ENCODE results near the gene TMEM238. TPM values are rescaled to one million over a fixed set of nuclear protein-coding genes. Genes with fewer than 3 reads are reported as not detected.

The TMEM238 gene
- total and polyA plus RNA-seq, 9 donors: 0.10 to 31.2 (median 2.5) TPM; not detected in 1

DNA sequence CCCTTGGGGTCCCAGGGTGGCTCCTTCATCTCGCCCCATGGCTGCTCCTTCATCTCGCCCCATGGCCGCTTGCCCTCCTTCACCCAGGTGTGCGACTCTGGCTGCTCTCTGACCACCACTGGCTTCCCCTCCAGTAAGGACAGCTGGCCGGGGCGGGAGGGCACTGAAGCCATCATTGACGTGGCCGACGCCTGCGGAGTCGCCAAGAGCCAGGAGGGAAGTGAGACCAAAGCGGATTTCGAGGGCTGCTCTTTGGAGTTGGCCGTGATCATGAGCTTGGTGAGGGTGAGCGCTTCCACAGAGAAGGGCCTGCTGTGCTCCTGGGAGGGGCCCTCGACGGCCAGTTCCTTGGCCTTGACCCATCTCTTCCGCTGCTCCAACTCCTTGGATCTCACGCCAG is 25.6 kb downstream of the TMEM238 start:
- Histone ChIP-seq H3K4me3 (no peak overlapping the region), H3K36me3 (no peaks in the 10 kb centered on the region), H3K27ac (no peak overlapping the region), H3K4me1 (ENCODE audit: insufficient read depth) (no peaks in the 10 kb centered on the region), H3K27me3 (no peaks in the 10 kb centered on the region), H3K9me3 (no peaks in the 10 kb centered on the region)
- TF ChIP-seq POLR2A (IDR thresholded peaks at IDR 0.05) (no peak), EP300 (IDR thresholded peaks at IDR 0.05) (no peak)
- TF ChIP-seq, protein P1, sequence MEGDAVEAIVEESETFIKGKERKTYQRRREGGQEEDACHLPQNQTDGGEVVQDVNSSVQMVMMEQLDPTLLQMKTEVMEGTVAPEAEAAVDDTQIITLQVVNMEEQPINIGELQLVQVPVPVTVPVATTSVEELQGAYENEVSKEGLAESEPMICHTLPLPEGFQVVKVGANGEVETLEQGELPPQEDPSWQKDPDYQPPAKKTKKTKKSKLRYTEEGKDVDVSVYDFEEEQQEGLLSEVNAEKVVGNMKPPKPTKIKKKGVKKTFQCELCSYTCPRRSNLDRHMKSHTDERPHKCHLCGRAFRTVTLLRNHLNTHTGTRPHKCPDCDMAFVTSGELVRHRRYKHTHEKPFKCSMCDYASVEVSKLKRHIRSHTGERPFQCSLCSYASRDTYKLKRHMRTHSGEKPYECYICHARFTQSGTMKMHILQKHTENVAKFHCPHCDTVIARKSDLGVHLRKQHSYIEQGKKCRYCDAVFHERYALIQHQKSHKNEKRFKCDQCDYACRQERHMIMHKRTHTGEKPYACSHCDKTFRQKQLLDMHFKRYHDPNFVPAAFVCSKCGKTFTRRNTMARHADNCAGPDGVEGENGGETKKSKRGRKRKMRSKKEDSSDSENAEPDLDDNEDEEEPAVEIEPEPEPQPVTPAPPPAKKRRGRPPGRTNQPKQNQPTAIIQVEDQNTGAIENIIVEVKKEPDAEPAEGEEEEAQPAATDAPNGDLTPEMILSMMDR (IDR thresholded peaks at IDR 0.05): no peak
- 70 to 78% (median 74%) methylated on average over 13 to 19 of the region's 19 CpGs for WGBS, 3 donors
- no peak for DNase-seq
- intact Hi-C loops (cut with DNase I): no loop called here

DNA sequence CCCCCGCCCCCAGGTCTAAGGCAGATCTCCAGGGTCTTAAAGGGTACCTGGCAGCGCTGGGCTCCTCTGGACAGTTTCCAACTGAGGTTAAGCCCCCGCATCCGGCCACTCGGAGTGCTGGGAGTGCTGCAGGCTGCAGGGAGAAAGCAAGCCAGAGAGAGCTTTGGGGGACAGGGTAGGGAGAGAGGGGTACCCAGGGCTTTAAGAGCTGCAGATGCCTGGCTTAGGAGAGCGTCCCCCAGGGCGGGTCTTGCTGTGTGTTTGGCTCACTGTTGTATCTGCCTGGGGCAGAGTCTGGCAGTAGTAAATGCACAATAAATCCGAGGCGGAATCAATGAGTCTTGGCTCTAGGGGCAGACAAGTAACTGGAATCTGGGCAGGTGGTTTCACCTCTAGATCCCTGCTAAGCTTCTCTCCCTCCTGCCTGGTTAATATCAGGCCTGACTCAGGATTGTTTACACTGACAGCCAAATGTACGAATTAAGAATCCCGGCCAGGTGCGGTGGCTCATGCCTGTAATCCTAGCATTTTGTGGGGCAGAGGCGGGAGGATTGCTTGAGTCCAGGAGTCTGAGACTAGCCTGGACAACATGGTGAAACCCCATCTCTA is 28.8 kb downstream of the TMEM238 start:
- TF ChIP-seq, protein P1 (IDR thresholded peaks at IDR 0.05): no peak
- TF ChIP-seq EP300 (IDR thresholded peaks at IDR 0.05) (no peak), POLR2A (IDR thresholded peaks at IDR 0.05) (no peak)
- Histone ChIP-seq H3K4me3 (no peak overlapping the region), H3K27ac (no peak overlapping the region), H3K36me3 (no peaks in the 10 kb centered on the region), H3K27me3 (no peaks in the 10 kb centered on the region), H3K9me3 (no peaks in the 10 kb centered on the region), H3K4me1 (ENCODE audit: insufficient read depth) (no peaks in the 10 kb centered on the region)
- DNase-seq: no peak
- WGBS, 3 donors: 22 to 25% (median 25%) methylated on average over 12 of the region's 13 CpGs
- intact Hi-C loops (cut with DNase I): no loop called here

DNA sequence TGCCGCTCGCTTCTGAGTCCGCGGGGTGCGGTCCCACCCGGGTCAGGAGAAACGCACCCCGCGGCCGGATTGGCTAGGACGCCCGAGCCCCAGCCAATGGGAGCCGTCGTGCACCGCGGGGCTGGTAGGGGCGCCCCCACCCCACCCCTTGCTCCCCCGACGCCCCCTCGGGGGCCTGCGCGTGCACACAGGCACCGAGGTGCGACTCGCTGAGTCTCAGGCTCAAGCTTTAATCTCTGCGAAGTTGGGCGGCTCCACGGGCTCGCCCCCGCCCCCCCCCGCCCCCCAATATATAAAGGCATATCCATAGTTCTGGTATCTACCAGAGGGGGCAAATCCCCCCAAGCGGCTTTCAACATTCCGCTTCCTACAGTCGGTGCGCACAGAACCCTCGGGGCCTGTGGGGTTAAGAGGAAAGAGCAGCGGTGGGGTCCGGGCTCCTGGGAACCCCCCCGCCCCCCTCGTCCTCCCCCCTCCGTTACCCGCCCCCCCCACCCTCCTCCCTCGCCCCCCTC is 29.3 kb downstream of the TMEM238 start, which contains the start of gene COX6B2:
COX6B2 (minus strand) TSS at position 22 of the 515 bp plus-strand sequence. CDS start 198 bp downstream, outside the sequence.
- WGBS, 3 donors: 0 to 2% (median 2%) methylated on average over 29 to 43 of the region's 43 CpGs
- intact Hi-C loops (cut with DNase I): no loop called here
- peak within 1 kb of the TSS; percentile 28 for H3K4me3 ChIP-seq

DNA sequence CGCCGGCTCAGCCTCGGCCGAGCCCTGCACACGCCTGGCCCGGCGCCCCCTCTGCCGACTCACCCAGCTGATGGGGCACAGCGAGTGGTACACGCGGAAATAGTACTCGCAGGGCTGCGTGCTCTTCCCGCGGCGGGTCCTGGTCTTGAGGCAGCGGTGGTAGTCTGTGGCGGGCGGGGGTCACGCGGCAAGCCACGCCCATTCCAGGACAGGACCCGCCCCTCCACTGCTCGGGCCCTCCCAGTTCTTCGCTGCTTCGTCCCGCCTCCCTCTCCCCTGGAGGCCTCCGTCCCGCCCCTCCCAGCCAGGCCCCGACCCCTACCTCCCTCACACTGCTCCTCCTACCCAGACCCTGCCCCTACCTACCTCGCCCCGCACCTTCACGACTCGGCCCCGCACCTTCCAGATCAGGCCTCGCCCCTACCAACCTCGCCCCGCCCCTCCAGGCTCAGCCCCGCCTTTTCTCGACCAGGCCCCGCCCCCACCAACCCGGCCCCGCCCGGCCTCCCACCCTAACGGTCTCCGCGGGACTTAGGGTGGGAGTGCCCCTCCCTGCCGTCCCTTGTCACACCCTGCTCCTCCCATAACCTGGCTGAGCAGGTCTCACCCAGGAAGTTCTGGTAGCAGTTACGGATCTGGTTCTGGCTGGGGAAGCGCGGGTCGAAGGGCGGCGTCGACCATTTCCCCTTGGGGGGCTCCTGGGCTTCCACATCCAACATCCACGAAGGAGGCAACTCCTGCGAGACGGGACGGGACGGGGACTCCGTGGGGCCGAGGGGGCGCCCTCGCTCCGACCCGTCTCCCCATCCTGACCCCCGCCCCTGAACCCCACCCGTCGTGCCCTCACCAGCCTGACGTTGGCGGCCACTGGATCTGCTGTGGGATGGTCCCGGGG is 30.0 kb downstream of the TMEM238 start:
- peak; percentile 63 to 80 (median 67) for DNase-seq
- no peaks in the 10 kb centered on the region for H3K4me1 ChIP-seq (ENCODE audit: insufficient read depth)
- peak overlapping the region; percentile 28 for H3K4me3 ChIP-seq
- intact Hi-C loops (cut with DNase I): no loop called here
- H3K27me3 ChIP-seq: no peaks in the 10 kb centered on the region
- TF ChIP-seq EP300 (IDR thresholded peaks at IDR 0.05) (no peak), POLR2A (IDR thresholded peaks at IDR 0.05) (no peak)
- TF ChIP-seq, protein P1 (IDR thresholded peaks at IDR 0.05): no peak
- H3K27ac ChIP-seq: no peak overlapping the region
- H3K9me3 ChIP-seq: no peaks in the 10 kb centered on the region
- H3K36me3 ChIP-seq: no peaks in the 10 kb centered on the region
- WGBS, 3 donors: 1 to 2% (median 1%) methylated on average over 60 to 72 of the region's 72 CpGs

More for the DNA sequence above, 29.3 kb downstream of the TMEM238 start, which contains the start of gene COX6B2:
- Histone ChIP-seq H3K9me3 (no peaks in the 10 kb centered on the region), H3K4me1 (ENCODE audit: insufficient read depth) (no peaks in the 10 kb centered on the region), H3K27me3 (no peaks in the 10 kb centered on the region), H3K36me3 (no peaks in the 10 kb centered on the region), H3K27ac (no peak within 1 kb of the TSS)
- DNase-seq: no peak
- no peak for TF ChIP-seq EP300 (IDR thresholded peaks at IDR 0.05)
- TF ChIP-seq, protein P1 (IDR thresholded peaks at IDR 0.05): no peak
- no peak for TF ChIP-seq POLR2A (IDR thresholded peaks at IDR 0.05)
